H1 (cell line): ENCODE data around the gene TMTC4. TPM values are rescaled to one million over a fixed set of nuclear protein-coding genes. Genes with fewer than 3 reads are reported as not detected.

Experiments used
- CTCF ChIA-PET: fragments of 300-600 bp; sonication (Branson Sonifier 250); formaldehyde crosslinking; loops from one replicate; lab custom pipeline; 2021; ENCODE audit not compliant: partially characterized antibody; lab: Charles Lee
- POLR2A ChIA-PET: fragments of 300-600 bp; sonication (Branson Sonifier 250); formaldehyde crosslinking; loops from one replicate; lab custom pipeline; 2021; ENCODE audit warnings: inconsistent platforms; ENCODE audit not compliant: partially characterized antibody; lab: Charles Lee
- DNase-seq, 2 experiments: peaks; one replicate each; pipeline versions ENCODE4 v3.0.0 to v3.0.0-alpha.2; 2010 to 2022; ENCODE audit warnings: low spot score in 2 of 2, low read depth in 1 of 2, mixed read lengths in 1 of 2
- FAIRE-seq: peaks from 2 replicates; lab custom pipeline; 2011; peaks lifted over from hg19 to GRCh38; lab: Jason Lieb, UNC
- H2AFZ ChIP-seq: 2 replicates; pipeline ENCODE4 v1.8.1; 2012; ENCODE audit warnings: low read length, inconsistent platforms
- H2AK5ac ChIP-seq: 2 replicates; pipeline ENCODE4 v1.6.1; 2013; ENCODE audit warnings: low read depth, low read length
- H2BK120ac ChIP-seq: replicated peaks from 2 replicates; pipeline ENCODE3; 2013; ENCODE audit warnings: low read depth, low read length, inconsistent platforms
- H2BK12ac ChIP-seq: 2 replicates; pipeline ENCODE4 v1.6.1; 2013; ENCODE audit warnings: low read depth, low read length
- H2BK15ac ChIP-seq: 2 replicates; pipeline ENCODE4 v1.6.1; 2013; ENCODE audit warnings: low read length
- H2BK20ac ChIP-seq: 2 replicates; pipeline ENCODE4 v1.6.1; 2013; ENCODE audit warnings: low read length
- H2BK5ac ChIP-seq: 2 replicates; pipeline ENCODE4 v1.6.1; 2013; ENCODE audit warnings: low read depth, low read length
- H3K14ac ChIP-seq: 2 replicates; pipeline ENCODE4 v1.6.1; 2013; ENCODE audit warnings: inconsistent platforms; ENCODE audit not compliant: insufficient read length
- H3K18ac ChIP-seq: 2 replicates; pipeline ENCODE4 v1.6.1; 2013; ENCODE audit warnings: low read length; ENCODE audit errors: extremely low read depth
- H3K23ac ChIP-seq: 2 replicates; pipeline ENCODE4 v1.6.1; 2013; ENCODE audit warnings: inconsistent platforms; ENCODE audit not compliant: insufficient read length
- H3K23me2 ChIP-seq: 2 replicates; pipeline ENCODE4 v1.6.1; 2013; ENCODE audit warnings: low read depth, low read length
- H3K27ac ChIP-seq: 2 replicates; pipeline ENCODE4 v1.6.1; 2011; ENCODE audit warnings: low read depth, low read length, inconsistent platforms
- H3K27me3 ChIP-seq, 4 experiments: replicated peaks in 1 of 4; 1 replicate in 1 of 4; 2 replicates in 3 of 4; pipeline versions ENCODE4 v1.6.1 to v1.8.1; 2011 to 2013; ENCODE audit warnings: low read length in 3 of 4, mild to moderate bottlenecking in 3 of 4, inconsistent platforms in 2 of 4, mixed read lengths in 2 of 4, moderate library complexity in 1 of 4; ENCODE audit not compliant: control insufficient read depth in 3 of 4, insufficient read depth in 3 of 4; ENCODE audit errors: extremely low read depth in 1 of 4
- H3K36me3 ChIP-seq, 4 experiments: 2 replicates each; pipeline versions ENCODE4 v1.6.1 to v1.8.1; 2011 to 2013; ENCODE audit warnings: mild to moderate bottlenecking in 4 of 4, low read length in 3 of 4, moderate library complexity in 2 of 4, control low read depth in 1 of 4, inconsistent platforms in 1 of 4; ENCODE audit not compliant: insufficient read depth in 4 of 4, control insufficient read depth in 2 of 4
- H3K4ac ChIP-seq: replicated peaks from 2 replicates; pipeline ENCODE3; 2013; ENCODE audit warnings: low read length, low read depth, mixed read lengths, inconsistent platforms; ENCODE audit not compliant: insufficient read length
- H3K4me1 ChIP-seq, 4 experiments: replicated peaks in 1 of 4; 1 replicate in 1 of 4; 2 replicates in 3 of 4; pipeline versions ENCODE4 v1.6.1 to v1.8.1; 2011 to 2013; ENCODE audit warnings: low read length in 3 of 4, inconsistent platforms in 2 of 4, mixed read lengths in 1 of 4; ENCODE audit not compliant: insufficient read depth in 4 of 4, control insufficient read depth in 3 of 4
- H3K4me2 ChIP-seq, 2 experiments: 2 replicates each; pipeline versions ENCODE4 v1.6.1 to v1.8.1; 2011 to 2013; ENCODE audit warnings: low read depth in 2 of 2, low read length in 2 of 2, control low read depth in 1 of 2, inconsistent platforms in 1 of 2, mild to moderate bottlenecking in 1 of 2; ENCODE audit not compliant: insufficient read depth in 1 of 2
- H3K4me3 ChIP-seq, 4 experiments: fragments of 200-600, 300-600 bp in 1 of 4; sonication (generic), shearing (Covaris generic), sonication (Bioruptor Twin) in 1 of 4; 2 replicates each; pipeline versions ENCODE4 v1.5.1 to v1.8.1; 2011 to 2016; ENCODE audit warnings: low read length in 4 of 4, low read depth in 3 of 4, control low read depth in 2 of 4, inconsistent platforms in 2 of 4, mild to moderate bottlenecking in 2 of 4, mixed read lengths in 1 of 4, moderate library complexity in 1 of 4; ENCODE audit not compliant: insufficient read depth in 2 of 4; ENCODE audit errors: extremely low read depth in 1 of 4
- H3K56ac ChIP-seq: replicated peaks from 2 replicates; pipeline ENCODE3; 2013; ENCODE audit warnings: low read depth, mild to moderate bottlenecking, mixed read lengths, low read length, inconsistent platforms; ENCODE audit not compliant: insufficient read length
- H3K79me1 ChIP-seq: 2 replicates; pipeline ENCODE4 v1.6.1; 2013; ENCODE audit warnings: low read depth, low read length, control low read depth
- H3K79me2 ChIP-seq, 2 experiments: 2 replicates each; pipeline versions ENCODE4 v1.6.1 to v1.8.1; 2012 to 2013; ENCODE audit warnings: low read length in 2 of 2, mild to moderate bottlenecking in 2 of 2, inconsistent platforms in 1 of 2; ENCODE audit not compliant: insufficient read depth in 2 of 2, control insufficient read depth in 1 of 2
- H3K9ac ChIP-seq, 4 experiments: replicated peaks in 1 of 4; 1 replicate in 1 of 4; 2 replicates in 3 of 4; pipeline versions ENCODE4 v1.6.1 to v1.8.1; 2011 to 2013; ENCODE audit warnings: low read depth in 3 of 4, low read length in 3 of 4, control low read depth in 2 of 4, mild to moderate bottlenecking in 2 of 4, moderate library complexity in 2 of 4, inconsistent platforms in 1 of 4; ENCODE audit errors: extremely low read depth in 1 of 4
- H3K9me3 ChIP-seq, 2 experiments: 2 replicates each; pipeline versions ENCODE4 v1.6.1 to v1.8.1; 2012 to 2013; ENCODE audit warnings: mild to moderate bottlenecking in 2 of 2, moderate library complexity in 2 of 2, control low read depth in 1 of 2, inconsistent platforms in 1 of 2, low read depth in 1 of 2, low read length in 1 of 2, mixed read lengths in 1 of 2; ENCODE audit not compliant: insufficient read depth in 2 of 2
- H4K20me1 ChIP-seq, 2 experiments: replicated peaks in 1 of 2; 2 replicates each; pipeline versions ENCODE3 to v1.8.1; 2011 to 2013; ENCODE audit warnings: inconsistent platforms in 2 of 2, low read length in 2 of 2, mild to moderate bottlenecking in 1 of 2; ENCODE audit not compliant: insufficient read depth in 2 of 2, control insufficient read depth in 1 of 2
- H4K5ac ChIP-seq: 2 replicates; pipeline ENCODE4 v1.6.1; 2013; ENCODE audit warnings: low read length, low read depth, mixed read lengths, inconsistent platforms; ENCODE audit not compliant: insufficient read length
- H4K8ac ChIP-seq: 2 replicates; pipeline ENCODE4 v1.8.0; 2013; ENCODE audit warnings: mild to moderate bottlenecking, moderate library complexity, low read length, inconsistent platforms; ENCODE audit not compliant: insufficient read depth; ENCODE audit errors: extremely low read depth
- H4K91ac ChIP-seq: replicated peaks from 2 replicates; pipeline ENCODE3; 2013; ENCODE audit warnings: low read length, mixed read lengths, inconsistent platforms; ENCODE audit not compliant: insufficient read length
- BCL11A ChIP-seq, 2 experiments: IDR thresholded peaks; one replicate each; pipeline ENCODE4 v1.6.1; 2011; ENCODE audit warnings: low read depth in 2 of 2, low read length in 2 of 2, mild to moderate bottlenecking in 2 of 2
- CREB1 ChIP-seq: IDR thresholded peaks from 2 replicates; pipeline ENCODE4 v1.6.1; 2012; ENCODE audit warnings: inconsistent platforms
- GABPA ChIP-seq: IDR thresholded peaks from 2 replicates; pipeline ENCODE4 v1.6.1; 2011; ENCODE audit warnings: mild to moderate bottlenecking, low read length, moderate library complexity, borderline replicate concordance; ENCODE audit not compliant: insufficient read depth
- POU5F1 ChIP-seq: IDR thresholded peaks from 2 replicates; pipeline ENCODE4 v1.6.1; 2011; ENCODE audit warnings: low read depth, mild to moderate bottlenecking, low read length, moderate library complexity
- SP4 ChIP-seq: IDR thresholded peaks from 2 replicates; pipeline ENCODE4 v1.6.1; 2012; ENCODE audit warnings: low read length, inconsistent platforms
- SUZ12 ChIP-seq: fragments of 200-600 bp; sonication (generic); IDR thresholded peaks from 2 replicates; pipeline ENCODE4 v1.6.1; 2012; ENCODE audit warnings: mild to moderate bottlenecking, inconsistent platforms, low read length, moderate library complexity, mixed read lengths
- TAF7 ChIP-seq: optimal IDR thresholded peaks from 2 replicates; pipeline ENCODE3; 2011; ENCODE audit warnings: low read depth, mild to moderate bottlenecking, inconsistent platforms, low read length, moderate library complexity, borderline replicate concordance
- TEAD4 ChIP-seq: IDR thresholded peaks from 2 replicates; pipeline ENCODE4 v1.6.1; 2012; ENCODE audit warnings: low read depth, low read length, inconsistent platforms, mixed read lengths
- YY1 ChIP-seq: IDR thresholded peaks from 2 replicates; pipeline ENCODE4 v1.6.1; 2011; ENCODE audit warnings: low read depth, mild to moderate bottlenecking, low read length
- ZNF274 ChIP-seq: IDR thresholded peaks from 2 replicates; pipeline ENCODE4 v1.7.0; 2012; ENCODE audit warnings: low read length, borderline replicate concordance; ENCODE audit errors: extremely low read depth
- WGBS, 2 experiments: shearing (Covaris generic) in 1 of 2; methylation state at CpG; one replicate each; pipeline versions ENCODE4 v1.1.6 to v1.1.7; 2013 to 2015; ENCODE audit warnings: low lambda C conversion rate in 2 of 2, mixed read lengths in 2 of 2, inconsistent platforms in 1 of 2, low coverage in 1 of 2, missing lambda C conversion rate in 1 of 2; ENCODE audit not compliant: insufficient replicate concordance in 2 of 2, insufficient coverage in 1 of 2, insufficient read length in 1 of 2; ENCODE audit errors: extremely low coverage in 1 of 2, missing lambda C conversion rate in 1 of 2; 5-methylcytosine and 5-hydroxymethylcytosine counted together
- polyA plus RNA-seq, 7 experiments: library from polyadenylated mRNA; depleted of rRNA in 3 of 7; stranded (reverse) in 5 of 7; unstranded in 2 of 7; fragments of >200 nt in 5 of 7; fragments of 200-250 nt in 2 of 7; gene quantifications; 1 replicate in 5 of 7; 2 replicates in 1 of 7; 4 replicates in 1 of 7; pipeline versions ENCODE4 v1.2.1 to v1.2.3, GENCODE V29; 2011 to 2013; ENCODE audit warnings: missing spikeins in 2 of 7, mixed read lengths in 2 of 7
- total RNA-seq: library from RNA; stranded (reverse); fragmentation: NEBNext Ultra II Directional; extraction: Animal tissue kit (Norgen Biotek cat#: 25700); gene quantifications from 2 replicates; pipeline ENCODE4 v1.2.1, GENCODE V29; 2021

Gene TMTC4
- total and polyA plus RNA-seq, 2 of the 8 experiments (the other 6 are each of a cell fraction or from before 2014, with no cell fraction given), result 26.3 to 42.6 TPM

DNA sequence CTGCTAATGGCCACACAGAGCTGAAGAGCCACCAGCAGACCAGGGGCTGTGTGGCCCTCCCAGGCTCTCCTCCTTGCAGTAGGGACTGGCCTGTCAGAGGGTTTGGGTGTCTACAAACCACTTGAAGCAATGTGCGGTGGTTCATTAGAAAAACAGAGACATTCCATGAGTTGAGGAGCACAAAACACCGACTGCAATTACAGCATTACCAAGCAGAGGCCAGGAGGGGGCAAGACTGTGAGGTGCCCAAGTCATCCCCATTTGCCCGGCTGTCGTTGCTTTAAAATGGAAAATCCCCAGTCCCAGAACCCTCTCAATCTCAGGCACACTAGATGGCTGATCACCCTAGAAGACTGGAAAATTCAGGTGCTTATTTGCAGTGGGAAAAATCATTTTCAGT lies 15.0 kb downstream of the TMTC4 start:
- no peak overlapping the region for H2AK5ac ChIP-seq
- H4K8ac ChIP-seq, result no peak overlapping the region
- H2BK20ac ChIP-seq, result no peak overlapping the region
- FAIRE-seq (no peak), DNase-seq (no peak)
- WGBS, 2 experiments, result 79% methylated on average over 4 of the region's 4 CpGs; no CpG with 5 or more reads in 1 of the 2 experiments
- H4K20me1 ChIP-seq, result no peaks in the 10 kb centered on the region
- H3K23me2 ChIP-seq, result no peaks in the 10 kb centered on the region
- no peak overlapping the region for H4K5ac ChIP-seq
- no peak overlapping the region for H3K27ac ChIP-seq
- H3K79me1 ChIP-seq, result no peaks in the 10 kb centered on the region
- H3K36me3 ChIP-seq, result peaks cover 7 to 46% (median 33%) of the 10 kb centered on the region in 4 experiments; a peak in 7 of 8 replicates
- H3K14ac ChIP-seq, result no peak overlapping the region
- H3K27me3 ChIP-seq, result no peaks in the 10 kb centered on the region
- no peak overlapping the region for H3K56ac ChIP-seq
- H3K4me3 ChIP-seq, result no peak overlapping the region
- H3K4me1 ChIP-seq, result peaks cover 0 to 4% (median 2%) of the 10 kb centered on the region in 4 experiments; a peak in 3 of 7 replicates
- H3K4ac ChIP-seq, result peak overlapping the region; percentile 20
- H2BK12ac ChIP-seq, result no peak overlapping the region
- H3K79me2 ChIP-seq, result no peaks in the 10 kb centered on the region
- no peak overlapping the region for H3K18ac ChIP-seq
- H2AFZ ChIP-seq, result no peak overlapping the region
- peak overlapping the region; percentile 30 for H4K91ac ChIP-seq
- no peak overlapping the region for H2BK120ac ChIP-seq
- H3K9ac ChIP-seq, result no peak overlapping the region
- no peaks in the 10 kb centered on the region for H3K9me3 ChIP-seq
- H3K23ac ChIP-seq, result no peak overlapping the region
- POLR2A ChIA-PET, result no interaction called here
- H3K4me2 ChIP-seq, result no peak overlapping the region
- H2BK5ac ChIP-seq, result no peak overlapping the region
- CTCF ChIA-PET, result interaction anchor here (1.0 to 3.5 kb wide), 4 partner anchors 9 to 169 kb away, joined by 4 to 14 read pairs (median 8); no protein-coding TSS in a partner anchor
- no peak overlapping the region for H2BK15ac ChIP-seq
- TF ChIP-seq TAF7 (no peak), YY1 (no peak), SP4 (no peak), GABPA (no peak), CREB1 (no peak), TEAD4 (peak; percentile 59), SUZ12 (no peak), ZNF274 (no peak), BCL11A (IDR thresholded peaks at IDR 0.05; ENCODE audit: low read depth in 2 of 2, low read length in 2 of 2) (no peak), POU5F1 (no peak)
